ENCODE data around the gene MPND. TPM values are rescaled to one million over a fixed set of nuclear protein-coding genes. Genes with fewer than 3 reads are reported as not detected.

Gene MPND
- total RNA-seq, 1 donor from 2014 or later: 14.2 TPM

DNA sequence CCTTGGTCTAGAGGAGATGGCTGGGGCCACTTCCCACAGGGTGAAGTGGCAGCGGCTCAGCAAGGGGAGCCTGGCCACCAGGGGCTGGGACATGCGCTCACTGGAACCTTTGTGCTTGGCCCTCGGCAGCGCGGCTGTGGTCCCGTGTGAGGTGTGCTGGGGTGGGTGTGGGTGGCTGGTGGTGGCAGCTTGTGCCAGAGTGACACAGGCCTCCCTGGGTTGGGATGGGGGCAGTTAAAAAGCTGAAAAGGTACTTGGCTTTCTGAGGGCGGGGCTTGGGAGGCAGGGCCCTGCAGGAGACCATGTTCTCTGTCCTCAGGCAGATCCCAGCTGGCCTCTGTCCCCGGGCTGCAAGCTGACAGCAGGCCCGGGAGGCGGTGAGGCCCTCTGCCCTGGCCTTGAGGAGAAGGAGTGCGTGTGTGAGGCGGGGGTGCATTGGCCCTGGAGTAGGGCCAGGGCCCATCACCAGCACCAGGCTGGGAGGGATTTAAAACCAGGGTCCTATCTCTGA is 17.3 kb downstream of the MPND start:
- H3K9me3 Mint-ChIP-seq (ENCODE audit: unreplicated experiment): no peaks in the 10 kb centered on the region
- H3K4me1 Mint-ChIP-seq (ENCODE audit: unreplicated experiment): peaks cover 8% of the 10 kb centered on the region
- DNase-seq (ENCODE audit: extremely low spot score, unreplicated experiment): no peak
- TF ChIP-seq, protein P1, sequence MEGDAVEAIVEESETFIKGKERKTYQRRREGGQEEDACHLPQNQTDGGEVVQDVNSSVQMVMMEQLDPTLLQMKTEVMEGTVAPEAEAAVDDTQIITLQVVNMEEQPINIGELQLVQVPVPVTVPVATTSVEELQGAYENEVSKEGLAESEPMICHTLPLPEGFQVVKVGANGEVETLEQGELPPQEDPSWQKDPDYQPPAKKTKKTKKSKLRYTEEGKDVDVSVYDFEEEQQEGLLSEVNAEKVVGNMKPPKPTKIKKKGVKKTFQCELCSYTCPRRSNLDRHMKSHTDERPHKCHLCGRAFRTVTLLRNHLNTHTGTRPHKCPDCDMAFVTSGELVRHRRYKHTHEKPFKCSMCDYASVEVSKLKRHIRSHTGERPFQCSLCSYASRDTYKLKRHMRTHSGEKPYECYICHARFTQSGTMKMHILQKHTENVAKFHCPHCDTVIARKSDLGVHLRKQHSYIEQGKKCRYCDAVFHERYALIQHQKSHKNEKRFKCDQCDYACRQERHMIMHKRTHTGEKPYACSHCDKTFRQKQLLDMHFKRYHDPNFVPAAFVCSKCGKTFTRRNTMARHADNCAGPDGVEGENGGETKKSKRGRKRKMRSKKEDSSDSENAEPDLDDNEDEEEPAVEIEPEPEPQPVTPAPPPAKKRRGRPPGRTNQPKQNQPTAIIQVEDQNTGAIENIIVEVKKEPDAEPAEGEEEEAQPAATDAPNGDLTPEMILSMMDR (IDR thresholded peaks at IDR 0.05): no peak
- H3K27me3 Mint-ChIP-seq (ENCODE audit: unreplicated experiment): no peaks in the 10 kb centered on the region
- H3K27ac Mint-ChIP-seq (ENCODE audit: unreplicated experiment): peak overlapping the region; percentile 10
- H3K36me3 Mint-ChIP-seq (ENCODE audit: unreplicated experiment): peaks cover 12% of the 10 kb centered on the region
- H3K4me3 Mint-ChIP-seq (ENCODE audit: unreplicated experiment): no peak overlapping the region

DNA sequence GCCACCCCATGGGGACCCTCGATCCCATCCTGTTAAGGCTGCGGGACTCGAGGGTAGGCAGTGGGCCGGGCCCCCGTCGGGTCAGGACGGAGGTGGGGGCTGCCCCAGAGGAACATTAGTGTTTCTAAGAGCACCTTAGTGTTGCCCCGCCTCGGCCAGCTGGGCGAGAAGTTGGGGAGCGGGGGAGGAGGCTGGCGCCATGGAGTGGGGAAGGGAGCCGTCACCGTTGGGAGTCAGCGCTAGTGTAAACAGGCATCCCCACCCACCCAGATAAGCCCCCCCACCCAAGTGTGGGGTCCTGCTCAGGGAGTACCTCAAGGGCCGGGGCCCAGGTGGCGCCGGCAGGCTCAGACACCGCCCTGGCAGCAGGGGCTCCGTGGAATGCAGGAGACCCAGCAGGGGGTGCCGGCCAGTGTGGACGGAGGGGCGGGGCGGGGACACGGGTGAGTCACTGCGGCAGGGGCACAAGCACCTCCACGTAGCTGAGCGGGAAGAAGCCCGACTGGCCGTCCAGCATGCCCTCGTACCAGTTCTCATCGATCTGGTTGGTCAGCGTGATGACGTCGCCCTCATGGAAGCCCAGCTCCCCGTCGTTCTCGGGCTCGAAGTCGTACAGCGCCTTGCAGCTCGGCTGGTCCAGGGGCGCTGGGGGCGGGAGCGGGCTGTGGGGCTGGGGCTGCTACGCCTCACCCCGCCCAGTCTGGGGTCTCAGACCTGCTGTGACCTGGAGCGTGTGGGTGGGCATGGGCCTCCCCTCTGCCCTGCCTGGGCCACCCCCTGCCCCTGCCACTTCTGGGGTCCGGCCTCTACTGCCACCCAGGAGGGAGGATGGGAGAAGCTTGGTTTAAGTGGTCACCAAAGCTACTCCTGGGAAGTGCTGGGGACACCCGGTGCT is 18.0 kb downstream of the MPND start:
- Mint-ChIP-seq H3K36me3 (ENCODE audit: unreplicated experiment) (peaks cover 12% of the 10 kb centered on the region), H3K4me3 (ENCODE audit: unreplicated experiment) (no peak overlapping the region), H3K27me3 (ENCODE audit: unreplicated experiment) (no peaks in the 10 kb centered on the region), H3K4me1 (ENCODE audit: unreplicated experiment) (peaks cover 8% of the 10 kb centered on the region), H3K27ac (ENCODE audit: unreplicated experiment) (no peak overlapping the region), H3K9me3 (ENCODE audit: unreplicated experiment) (no peaks in the 10 kb centered on the region)
- TF ChIP-seq, protein P1 (IDR thresholded peaks at IDR 0.05): no peak
- no peak for DNase-seq (ENCODE audit: extremely low spot score, unreplicated experiment)

DNA sequence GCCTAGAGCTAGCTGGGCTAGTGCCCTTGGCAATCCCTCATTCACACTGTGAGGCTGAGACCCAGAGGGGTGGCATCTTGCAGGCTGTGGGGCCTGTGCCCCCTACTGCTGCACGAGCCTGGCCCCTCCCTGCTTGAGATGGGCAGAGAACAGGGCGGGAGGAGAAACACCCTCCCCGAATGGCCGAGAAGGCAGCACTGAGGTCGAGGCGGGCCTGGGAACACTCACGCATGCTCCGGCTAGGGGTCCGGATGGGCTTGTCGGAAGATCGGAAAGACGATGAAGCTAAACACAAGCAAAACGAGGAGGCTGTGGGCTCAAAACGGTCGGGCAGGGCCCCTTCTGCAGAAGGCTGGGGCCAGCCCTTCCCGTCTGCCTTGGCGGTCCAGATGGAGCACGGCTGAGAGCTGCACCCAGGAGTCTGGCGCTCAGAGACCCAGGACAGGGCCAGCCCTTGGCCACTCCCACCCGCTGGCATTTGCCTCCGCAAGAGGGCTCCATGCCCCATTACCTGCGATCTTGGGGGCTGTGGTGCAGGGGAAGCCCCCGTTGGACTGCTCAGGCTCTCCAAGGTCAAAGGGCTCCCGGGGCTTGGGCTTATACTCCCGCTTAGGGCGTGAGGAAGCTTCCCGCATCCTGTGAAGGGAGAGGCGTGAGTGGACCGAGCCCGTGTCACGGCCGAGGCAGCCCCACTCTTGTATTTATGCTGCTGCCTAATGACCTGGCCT is 18.9 kb downstream of the MPND start:
- peaks cover 14% of the 10 kb centered on the region for H3K36me3 Mint-ChIP-seq (ENCODE audit: unreplicated experiment)
- peaks cover 8% of the 10 kb centered on the region for H3K4me1 Mint-ChIP-seq (ENCODE audit: unreplicated experiment)
- no peaks in the 10 kb centered on the region for H3K9me3 Mint-ChIP-seq (ENCODE audit: unreplicated experiment)
- H3K27ac Mint-ChIP-seq (ENCODE audit: unreplicated experiment): no peak overlapping the region
- no peak for DNase-seq (ENCODE audit: extremely low spot score, unreplicated experiment)
- H3K4me3 Mint-ChIP-seq (ENCODE audit: unreplicated experiment): no peak overlapping the region
- TF ChIP-seq, protein P1 (IDR thresholded peaks at IDR 0.05): no peak
- no peaks in the 10 kb centered on the region for H3K27me3 Mint-ChIP-seq (ENCODE audit: unreplicated experiment)

DNA sequence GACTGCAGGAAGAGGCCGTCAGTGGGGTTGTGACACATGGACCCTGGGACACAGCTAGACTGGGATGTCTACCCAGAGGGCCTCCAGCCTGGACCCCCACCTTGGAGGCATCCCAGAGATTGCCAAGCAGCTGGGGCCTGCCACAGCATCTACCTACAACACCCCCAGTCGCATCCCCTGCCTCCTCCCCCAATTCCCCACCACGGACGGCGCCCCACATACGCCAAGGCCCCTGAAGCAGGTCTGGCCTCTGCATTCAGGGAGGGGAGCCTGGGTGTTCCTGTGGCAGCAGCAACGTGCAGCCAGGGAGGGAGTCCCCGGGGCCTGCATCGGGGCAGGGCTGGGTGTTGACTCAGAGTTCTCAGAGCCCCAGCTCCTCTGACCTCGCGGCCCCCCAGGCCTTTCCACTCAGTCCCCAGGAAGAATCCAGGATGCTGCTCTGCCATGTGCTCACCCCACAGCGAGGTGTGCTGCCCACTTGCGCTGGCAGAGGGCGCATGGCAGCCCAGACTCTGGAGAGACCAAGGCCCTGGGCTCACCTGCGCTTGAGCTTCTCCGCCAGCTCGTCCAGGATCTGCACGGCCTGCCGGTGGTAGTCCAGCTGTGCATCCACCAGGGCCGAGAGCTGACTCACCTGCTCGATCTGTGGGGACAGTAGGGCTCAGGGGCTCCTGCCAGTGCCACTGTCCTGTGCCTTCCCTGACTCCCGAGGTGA is 19.6 kb downstream of the MPND start:
- Mint-ChIP-seq H3K36me3 (ENCODE audit: unreplicated experiment) (peaks cover 14% of the 10 kb centered on the region), H3K4me3 (ENCODE audit: unreplicated experiment) (no peak overlapping the region)
- TF ChIP-seq, protein P1 (IDR thresholded peaks at IDR 0.05): peak; percentile 35

More for the DNA sequence above, 19.6 kb downstream of the MPND start:
- peaks cover 12% of the 10 kb centered on the region for H3K4me1 Mint-ChIP-seq (ENCODE audit: unreplicated experiment)
- H3K27ac Mint-ChIP-seq (ENCODE audit: unreplicated experiment): no peak overlapping the region
- no peaks in the 10 kb centered on the region for H3K9me3 Mint-ChIP-seq (ENCODE audit: unreplicated experiment)
- DNase-seq (ENCODE audit: extremely low spot score, unreplicated experiment): no peak
- no peaks in the 10 kb centered on the region for H3K27me3 Mint-ChIP-seq (ENCODE audit: unreplicated experiment)

All from osteocyte (in vitro differentiated cells).